Sigmoid colon (tissue), 4 donors: ENCODE measurements around the gene SLC25A45.

Experiments used
- CTCF ChIP-seq, 4 experiments: fragments of 450-650 bp in 3 of 4; fragments of 200-600 bp in 1 of 4; IDR thresholded peaks; one replicate each; pipeline ENCODE4 v1.5.1; 2016 to 2019; ENCODE audit warnings: antibody characterized with exemption in 4 of 4, mild to moderate bottlenecking in 3 of 4, moderate library complexity in 2 of 4
- EP300 ChIP-seq, 4 donors: sonication (generic); formaldehyde crosslinking; IDR thresholded peaks; one replicate each; pipeline ENCODE4 v1.6.1; 2017; ENCODE audit warnings: antibody characterized with exemption in 4 of 4
- POLR2AphosphoS5 ChIP-seq, 4 donors: sonication (generic); formaldehyde crosslinking; IDR thresholded peaks; one replicate each; pipeline ENCODE4 v1.6.1; 2017; ENCODE audit warnings: antibody characterized with exemption in 4 of 4

DNA sequence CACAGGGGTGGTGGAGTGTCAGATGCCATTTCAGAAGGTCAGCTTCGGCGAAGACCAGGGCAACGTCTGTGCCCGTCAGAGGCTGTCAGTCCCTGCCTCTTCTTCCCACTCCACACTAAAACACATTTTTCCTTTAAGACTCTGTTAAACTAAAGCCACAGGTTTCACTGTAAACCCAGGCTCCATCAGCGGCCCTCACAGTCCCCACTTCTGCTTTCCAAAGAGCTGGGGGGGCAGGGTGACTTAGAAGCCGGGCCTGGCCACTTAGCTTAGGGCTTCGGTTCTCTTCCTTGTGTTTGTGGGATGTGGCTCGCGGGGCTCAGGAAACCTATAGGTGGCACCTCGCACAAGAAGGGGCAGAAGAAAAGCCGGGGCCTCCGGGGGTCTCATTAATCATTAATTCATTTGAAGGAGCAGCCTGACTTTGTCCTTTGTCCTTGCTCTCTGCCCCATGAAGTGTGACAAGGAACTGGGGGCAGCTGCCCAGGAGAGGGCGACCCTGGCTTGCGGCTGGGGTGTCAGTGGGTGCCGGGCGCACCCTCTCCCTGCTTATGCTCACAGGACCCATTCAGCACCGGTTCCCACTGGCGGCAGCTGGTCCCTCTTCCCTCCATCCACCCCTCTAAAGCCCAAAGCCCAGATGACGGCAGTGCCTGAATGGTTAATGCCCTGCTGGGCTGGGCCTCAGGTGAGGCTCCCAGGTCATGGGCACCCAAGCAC, 4.1 kb downstream of the SLC25A45 start:
- no peak for TF ChIP-seq CTCF (IDR thresholded peaks at IDR 0.05)
- no peak for TF ChIP-seq EP300 (IDR thresholded peaks at IDR 0.05)
- TF ChIP-seq POLR2AphosphoS5 (IDR thresholded peaks at IDR 0.05): no peak
